IMR-90 (cell line): ENCODE data around the gene UBE2K. TPM values are rescaled to one million over a fixed set of nuclear protein-coding genes. Genes with fewer than 3 reads are reported as not detected.

Experiments
- ATAC-seq: fragments of 200-7000 bp; cut with Tn5 transposase; 2 replicates; pipeline ENCODE4 v1.9.1; 2020; ENCODE audit warnings: low read depth, mild to moderate bottlenecking, moderate library complexity
- BruUV-seq: library from RNA; stranded (reverse); fragments of 400-500 nt; replicated peaks from 2 replicates; lab custom pipeline; 2021; lab: Mats Ljungman, UMichigan
- CTCF ChIA-PET: fragments of 300-600 bp; formaldehyde crosslinking; extraction: SDS; loops from one replicate; lab custom pipeline; 2021; ENCODE audit warnings: antibody characterized with exemption; lab: Yijun Ruan, JAX
- POLR2A ChIA-PET: fragments of 300-600 bp; sonication (Branson Sonifier 250); formaldehyde crosslinking; loops from one replicate; lab custom pipeline; 2022; ENCODE audit warnings: antibody characterized with exemption; ENCODE audit not compliant: unreplicated experiment; lab: Charles Lee
- DNase-seq: peaks from one replicate; pipeline ENCODE4 v3.0.0; 2013
- H2AFZ ChIP-seq: replicated peaks from 2 replicates; pipeline ENCODE3; 2013; ENCODE audit warnings: low read length, mild to moderate bottlenecking; ENCODE audit not compliant: poor library complexity
- H2AK5ac ChIP-seq: 2 replicates; pipeline ENCODE4 v1.6.1; 2013; ENCODE audit warnings: low read depth, low read length, inconsistent platforms
- H2AK9ac ChIP-seq: replicated peaks from 2 replicates; pipeline ENCODE3; 2013; ENCODE audit warnings: mild to moderate bottlenecking, low read depth, low read length, moderate library complexity; ENCODE audit not compliant: poor library complexity
- H2BK120ac ChIP-seq: 2 replicates; pipeline ENCODE4 v1.6.1; 2013; ENCODE audit warnings: low read depth, low read length, inconsistent platforms
- H2BK15ac ChIP-seq: 3 replicates; pipeline ENCODE4 v1.6.1; 2013; ENCODE audit warnings: low read depth, low read length, inconsistent platforms
- H2BK20ac ChIP-seq: 2 replicates; pipeline ENCODE4 v1.6.1; 2013; ENCODE audit warnings: low read depth, mild to moderate bottlenecking, inconsistent platforms, low read length, moderate library complexity
- H2BK5ac ChIP-seq: 2 replicates; pipeline ENCODE4 v1.6.1; 2013; ENCODE audit warnings: mild to moderate bottlenecking, low read depth, low read length, inconsistent platforms; ENCODE audit not compliant: poor library complexity, severe bottlenecking
- H3K14ac ChIP-seq: replicated peaks from 2 replicates; pipeline ENCODE4 v1.6.1; 2013; ENCODE audit warnings: low read depth, low read length, inconsistent platforms
- H3K18ac ChIP-seq: 2 replicates; pipeline ENCODE4 v1.6.1; 2013; ENCODE audit warnings: low read depth, low read length, control low read depth
- H3K23ac ChIP-seq: 2 replicates; pipeline ENCODE4 v1.6.1; 2013; ENCODE audit warnings: low read depth, low read length, inconsistent platforms
- H3K27ac ChIP-seq: 2 replicates; pipeline ENCODE4 v1.5.1; 2013; ENCODE audit warnings: mild to moderate bottlenecking, control low read depth, low read length; ENCODE audit not compliant: insufficient read depth
- H3K27me3 ChIP-seq: 2 replicates; pipeline ENCODE4 v1.6.1; 2013; ENCODE audit warnings: low read length; ENCODE audit not compliant: control insufficient read depth, insufficient read depth
- H3K36me3 ChIP-seq: 2 replicates; pipeline ENCODE4 v1.6.1; 2013; ENCODE audit warnings: low read length, mixed read lengths; ENCODE audit not compliant: control insufficient read depth, insufficient read depth
- H3K4ac ChIP-seq: 2 replicates; pipeline ENCODE4 v1.6.1; 2013; ENCODE audit warnings: low read depth, low read length, inconsistent platforms
- H3K4me1 ChIP-seq: 2 replicates; pipeline ENCODE4 v1.6.1; 2013; ENCODE audit warnings: low read length, mixed read lengths; ENCODE audit not compliant: control insufficient read depth, insufficient read depth
- H3K4me2 ChIP-seq: 2 replicates; pipeline ENCODE4 v1.6.1; 2013; ENCODE audit warnings: low read depth, mild to moderate bottlenecking, control low read depth, low read length, moderate library complexity
- H3K4me3 ChIP-seq: 2 replicates; pipeline ENCODE4 v1.5.1; 2013; ENCODE audit warnings: low read depth, mild to moderate bottlenecking, control low read depth, low read length, moderate library complexity; ENCODE audit not compliant: insufficient read depth
- H3K56ac ChIP-seq: 2 replicates; pipeline ENCODE4 v1.6.1; 2013; ENCODE audit warnings: low read length, inconsistent platforms; ENCODE audit not compliant: insufficient read depth; ENCODE audit errors: extremely low read depth
- H3K79me1 ChIP-seq, 2 experiments: 2 replicates each; pipeline ENCODE4 v1.6.1; 2013; ENCODE audit warnings: low read length in 2 of 2, inconsistent platforms in 1 of 2, low read depth in 1 of 2
- H3K9ac ChIP-seq: 2 replicates; pipeline ENCODE4 v1.6.1; 2013; ENCODE audit warnings: low read depth, low read length, control low read depth
- H3K9me1 ChIP-seq: 2 replicates; pipeline ENCODE4 v1.6.1; 2013; ENCODE audit warnings: low read length, inconsistent platforms; ENCODE audit not compliant: insufficient read depth
- H3K9me3 ChIP-seq: 2 replicates; pipeline ENCODE4 v1.6.1; 2013; ENCODE audit warnings: low read length; ENCODE audit not compliant: control insufficient read depth, insufficient read depth
- H4K20me1 ChIP-seq: 2 replicates; pipeline ENCODE4 v1.6.1; 2013; ENCODE audit warnings: low read length, inconsistent platforms; ENCODE audit not compliant: insufficient read depth
- H4K5ac ChIP-seq: 2 replicates; pipeline ENCODE4 v1.6.1; 2013; ENCODE audit warnings: mild to moderate bottlenecking, low read depth, low read length, control low read depth
- H4K8ac ChIP-seq, 2 experiments: 2 replicates each; pipeline ENCODE4 v1.6.1; 2013; ENCODE audit warnings: low read depth in 2 of 2, low read length in 2 of 2, control low read depth in 1 of 2, inconsistent platforms in 1 of 2
- H4K91ac ChIP-seq: 2 replicates; pipeline ENCODE4 v1.6.1; 2013; ENCODE audit warnings: low read depth, low read length, inconsistent platforms; ENCODE audit not compliant: insufficient read depth
- BHLHE40 ChIP-seq: fragments of 150-350 bp; IDR thresholded peaks from 2 replicates; pipeline ENCODE4 v1.6.1; 2016; ENCODE audit warnings: mild to moderate bottlenecking, low read depth, low read length
- CEBPB ChIP-seq: IDR thresholded peaks from 2 replicates; pipeline ENCODE4 v1.6.1; 2012; ENCODE audit warnings: low read depth, low read length, improper control_type of control experiment
- CHD1 ChIP-seq: IDR thresholded peaks from 2 replicates; pipeline ENCODE4 v1.6.1; 2012; ENCODE audit warnings: low read depth, low read length, improper control_type of control experiment
- CTCF ChIP-seq: conservative IDR thresholded peaks from 2 replicates; pipeline ENCODE4 v1.5.1; 2012; ENCODE audit warnings: mild to moderate bottlenecking, low read depth, low read length, improper control_type of control experiment
- ELK1 ChIP-seq: fragments of 150-350 bp; IDR thresholded peaks from 2 replicates; pipeline ENCODE4 v1.6.1; 2016; ENCODE audit warnings: low read depth, mild to moderate bottlenecking, low read length, moderate library complexity, borderline replicate concordance
- FOS ChIP-seq: fragments of 150-350 bp; IDR thresholded peaks from 2 replicates; pipeline ENCODE4 v1.6.1; 2016; ENCODE audit warnings: low read depth, low read length
- MAFK ChIP-seq: IDR thresholded peaks from 2 replicates; pipeline ENCODE4 v1.6.1; 2012; ENCODE audit warnings: low read depth, low read length, improper control_type of control experiment
- MAZ ChIP-seq: IDR thresholded peaks from 2 replicates; pipeline ENCODE4 v1.6.1; 2012; ENCODE audit warnings: low read depth, mild to moderate bottlenecking, low read length, improper control_type of control experiment, moderate library complexity, borderline replicate concordance
- MXI1 ChIP-seq: IDR thresholded peaks from 2 replicates; pipeline ENCODE4 v1.6.1; 2012; ENCODE audit warnings: low read depth, mild to moderate bottlenecking, low read length, moderate library complexity, borderline replicate concordance
- NFE2L2 ChIP-seq: fragments of 150-350 bp; IDR thresholded peaks from 2 replicates; pipeline ENCODE4 v1.6.1; 2016; ENCODE audit warnings: low read depth, mild to moderate bottlenecking, low read length
- POLR2A ChIP-seq: IDR thresholded peaks from 2 replicates; pipeline ENCODE4 v1.6.1; 2012; ENCODE audit warnings: mild to moderate bottlenecking, low read depth, low read length
- RAD21 ChIP-seq: IDR thresholded peaks from 2 replicates; pipeline ENCODE4 v1.6.1; 2012; ENCODE audit warnings: low read length, improper control_type of control experiment
- RCOR1 ChIP-seq: IDR thresholded peaks from 2 replicates; pipeline ENCODE4 v1.6.1; 2012; ENCODE audit warnings: mild to moderate bottlenecking, low read length, improper control_type of control experiment; ENCODE audit not compliant: insufficient replicate concordance
- RFX5 ChIP-seq: IDR thresholded peaks from 2 replicates; pipeline ENCODE4 v1.8.0; 2012; ENCODE audit warnings: low read depth, mild to moderate bottlenecking, low read length, moderate library complexity
- SMC3 ChIP-seq: fragments of 150-350 bp; IDR thresholded peaks from 2 replicates; pipeline ENCODE4 v1.6.1; 2016; ENCODE audit warnings: low read depth, mild to moderate bottlenecking, antibody characterized with exemption, low read length, moderate library complexity
- USF2 ChIP-seq: fragments of 150-350 bp; IDR thresholded peaks from 2 replicates; pipeline ENCODE4 v1.6.1; 2017; ENCODE audit warnings: mild to moderate bottlenecking, antibody characterized with exemption, low read length, low read depth
- WGBS, 2 experiments: methylation state at CpG; one replicate each; pipeline versions ENCODE4 v1.1.5 to v1.1.7; 2013; ENCODE audit warnings: missing lambda C conversion rate in 2 of 2; ENCODE audit not compliant: insufficient read length in 1 of 2; ENCODE audit errors: extremely low coverage in 2 of 2; 5-methylcytosine and 5-hydroxymethylcytosine counted together
- dilution Hi-C: fragments of 300-500 bp; cut with HindIII; formaldehyde crosslinking; loops from one replicate; pipeline ENCODE4 v1.14.3; 2018; ENCODE audit warnings: low sequenced_read_pairs; ENCODE audit not compliant: unreplicated experiment
- in situ Hi-C: fragments of 300-500 bp; cut with MboI; formaldehyde crosslinking; loops from 3 replicates; pipeline ENCODE4 v1.14.3; 2019; ENCODE audit warnings: low sequenced_read_pairs, inconsistent platforms, mixed read lengths
- intact Hi-C: fragments of 100-400 bp; cut with micrococcal nuclease; formaldehyde crosslinking; loops from 2 replicates; pipeline ENCODE4 v1.10.0; 2022
- polyA plus RNA-seq, 3 experiments: library from polyadenylated mRNA; depleted of rRNA; stranded (reverse); fragments of >200 nt; gene quantifications; 2 replicates each; pipeline ENCODE4 v1.2.3, GENCODE V29; 2012; ENCODE audit warnings: low replicate concordance in 1 of 3
- total RNA-seq: library from RNA; depleted of rRNA; stranded (reverse); fragments of >200 nt; gene quantifications from 2 replicates; pipeline ENCODE4 v1.2.3, GENCODE V29; 2012

UBE2K gene
- total and polyA plus RNA-seq, 2 of the 4 experiments (the other 2 are of a cell fraction): 17.7 to 44.8 TPM

- Histone ChIP-seq H2BK120ac (no peak overlapping the region), H3K27me3 (no peaks in the 10 kb centered on the region), H3K9me3 (no peaks in the 10 kb centered on the region), H3K4ac (no peak overlapping the region), H3K18ac (no peak overlapping the region), H2BK15ac (no peak overlapping the region), H3K79me1 (no peaks in the 10 kb centered on the region), H4K20me1 (peaks cover 2% of the 10 kb centered on the region; the same call in 1 of the 2 replicates), H2BK5ac (no peak overlapping the region), H2BK20ac (no peak overlapping the region), H3K4me3 (no peak overlapping the region), H3K14ac (no peak overlapping the region), H3K4me1 (peaks cover 2% of the 10 kb centered on the region), H2AK9ac (no peak overlapping the region), H4K8ac (no peak overlapping the region), H3K56ac (no peak overlapping the region), H3K9ac (no peak overlapping the region), H4K5ac (no peak overlapping the region), H2AK5ac (no peak overlapping the region), H3K23ac (no peak overlapping the region), H3K36me3 (no peaks in the 10 kb centered on the region), H3K9me1 (peaks cover 3% of the 10 kb centered on the region), H3K27ac (no peak overlapping the region), H2AFZ (no peak overlapping the region), H3K4me2 (no peak overlapping the region), H4K91ac (no peak overlapping the region)
- dilution Hi-C loops (no loop called here), intact Hi-C loops (no loop called here), in situ Hi-C loops (no loop called here)
- no TSS peak for BruUV-seq
- no peak for TF ChIP-seq USF2
- TF ChIP-seq MAZ: no peak
- no peak for TF ChIP-seq ELK1
- TF ChIP-seq RFX5: no peak
- TF ChIP-seq RAD21: no peak
- TF ChIP-seq NFE2L2: no peak
- no peak for TF ChIP-seq RCOR1
- TF ChIP-seq SMC3: no peak
- TF ChIP-seq CHD1: no peak
- no peak for TF ChIP-seq MXI1
- TF ChIP-seq FOS: no peak
- TF ChIP-seq CEBPB: no peak
- no peak for TF ChIP-seq POLR2A
- no peak for TF ChIP-seq BHLHE40
- TF ChIP-seq MAFK: no peak
- no peak for TF ChIP-seq CTCF
- CTCF ChIA-PET: interaction anchor here (1.1 kb wide), 1 partner anchor 189 kb away, joined by 3 read pairs; no protein-coding TSS in a partner anchor
- ATAC-seq: no peak
- no CpG with 5 or more reads among the region's 6 CpGs for WGBS, 2 experiments
- POLR2A ChIA-PET: no interaction called here
- no peak for DNase-seq
Measured at GRCh38 chr4:39660045-39660444, 37.9 kb upstream of the UBE2K start.
